Measurements from ENCODE around the gene ZNF460. TPM values are rescaled to one million over a fixed set of nuclear protein-coding genes. Genes with fewer than 3 reads are reported as not detected.

ZNF460 gene
- total RNA-seq, 1 donor from 2014 or later = 85.1 TPM

DNA sequence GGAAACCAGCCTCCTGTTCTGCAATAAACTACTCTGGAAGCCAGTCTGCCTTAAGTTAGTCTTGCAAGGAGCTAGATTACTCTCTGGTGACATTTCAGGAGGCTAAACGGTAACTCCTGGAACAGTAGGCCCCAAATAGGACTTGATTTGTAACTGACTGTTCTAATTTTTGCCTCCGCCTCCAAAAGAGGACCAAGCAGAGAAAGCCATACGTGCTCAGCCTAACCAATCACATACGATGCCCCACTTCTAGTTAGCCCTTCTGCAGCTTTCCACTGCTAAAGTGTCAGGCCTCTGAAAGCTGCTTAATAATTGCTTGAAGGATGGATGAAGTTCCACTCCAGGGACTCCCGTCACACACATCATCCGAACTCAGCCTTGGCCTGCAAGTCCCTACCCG is 39.1 kb upstream of the ZNF460 start:
- Mint-ChIP-seq H3K4me1 (ENCODE audit: unreplicated experiment) (peaks cover 27% of the 10 kb centered on the region), H3K9me3 (ENCODE audit: unreplicated experiment) (no peaks in the 10 kb centered on the region), H3K27me3 (ENCODE audit: unreplicated experiment) (no peaks in the 10 kb centered on the region)

DNA sequence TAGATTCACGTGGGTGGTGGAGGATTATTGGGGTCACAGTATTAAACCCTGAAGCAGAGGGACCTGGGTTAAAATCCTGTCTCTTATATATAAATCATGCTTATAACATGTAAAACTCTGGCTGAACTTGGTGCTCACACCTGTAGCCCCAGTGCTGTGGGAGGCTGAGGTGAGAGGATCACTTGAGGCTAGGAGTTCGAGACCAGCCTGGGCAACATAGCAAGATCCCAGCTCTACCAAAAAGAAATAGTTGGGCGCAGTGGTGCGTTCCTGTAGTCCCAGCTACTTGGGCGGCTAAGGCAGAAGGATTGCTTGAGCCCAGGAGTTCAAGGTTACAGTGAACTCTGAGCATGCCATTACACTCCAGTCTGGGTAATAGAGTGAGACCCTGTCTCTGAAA is 37.5 kb upstream of the ZNF460 start:
- no peaks in the 10 kb centered on the region for H3K9me3 Mint-ChIP-seq (ENCODE audit: unreplicated experiment)
- peaks cover 27% of the 10 kb centered on the region for H3K4me1 Mint-ChIP-seq (ENCODE audit: unreplicated experiment)
- no peak overlapping the region for H3K4me3 Mint-ChIP-seq (ENCODE audit: unreplicated experiment)
- DNase-seq (ENCODE audit: extremely low spot score, unreplicated experiment) = peak; percentile 30
- peaks cover 23% of the 10 kb centered on the region for H3K36me3 Mint-ChIP-seq (ENCODE audit: unreplicated experiment)
- TF ChIP-seq, protein P1, sequence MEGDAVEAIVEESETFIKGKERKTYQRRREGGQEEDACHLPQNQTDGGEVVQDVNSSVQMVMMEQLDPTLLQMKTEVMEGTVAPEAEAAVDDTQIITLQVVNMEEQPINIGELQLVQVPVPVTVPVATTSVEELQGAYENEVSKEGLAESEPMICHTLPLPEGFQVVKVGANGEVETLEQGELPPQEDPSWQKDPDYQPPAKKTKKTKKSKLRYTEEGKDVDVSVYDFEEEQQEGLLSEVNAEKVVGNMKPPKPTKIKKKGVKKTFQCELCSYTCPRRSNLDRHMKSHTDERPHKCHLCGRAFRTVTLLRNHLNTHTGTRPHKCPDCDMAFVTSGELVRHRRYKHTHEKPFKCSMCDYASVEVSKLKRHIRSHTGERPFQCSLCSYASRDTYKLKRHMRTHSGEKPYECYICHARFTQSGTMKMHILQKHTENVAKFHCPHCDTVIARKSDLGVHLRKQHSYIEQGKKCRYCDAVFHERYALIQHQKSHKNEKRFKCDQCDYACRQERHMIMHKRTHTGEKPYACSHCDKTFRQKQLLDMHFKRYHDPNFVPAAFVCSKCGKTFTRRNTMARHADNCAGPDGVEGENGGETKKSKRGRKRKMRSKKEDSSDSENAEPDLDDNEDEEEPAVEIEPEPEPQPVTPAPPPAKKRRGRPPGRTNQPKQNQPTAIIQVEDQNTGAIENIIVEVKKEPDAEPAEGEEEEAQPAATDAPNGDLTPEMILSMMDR (IDR thresholded peaks at IDR 0.05) = no peak
- H3K27ac Mint-ChIP-seq (ENCODE audit: unreplicated experiment) = no peak overlapping the region
- no peaks in the 10 kb centered on the region for H3K27me3 Mint-ChIP-seq (ENCODE audit: unreplicated experiment)

More for the DNA sequence above, 39.1 kb upstream of the ZNF460 start:
- peak overlapping the region; percentile 92 for H3K4me3 Mint-ChIP-seq (ENCODE audit: unreplicated experiment)
- peak; percentile 44 for DNase-seq (ENCODE audit: extremely low spot score, unreplicated experiment)
- TF ChIP-seq, protein P1 (IDR thresholded peaks at IDR 0.05) = no peak
- H3K36me3 Mint-ChIP-seq (ENCODE audit: unreplicated experiment) = peaks cover 16% of the 10 kb centered on the region
- H3K27ac Mint-ChIP-seq (ENCODE audit: unreplicated experiment) = peak overlapping the region; percentile 96

DNA sequence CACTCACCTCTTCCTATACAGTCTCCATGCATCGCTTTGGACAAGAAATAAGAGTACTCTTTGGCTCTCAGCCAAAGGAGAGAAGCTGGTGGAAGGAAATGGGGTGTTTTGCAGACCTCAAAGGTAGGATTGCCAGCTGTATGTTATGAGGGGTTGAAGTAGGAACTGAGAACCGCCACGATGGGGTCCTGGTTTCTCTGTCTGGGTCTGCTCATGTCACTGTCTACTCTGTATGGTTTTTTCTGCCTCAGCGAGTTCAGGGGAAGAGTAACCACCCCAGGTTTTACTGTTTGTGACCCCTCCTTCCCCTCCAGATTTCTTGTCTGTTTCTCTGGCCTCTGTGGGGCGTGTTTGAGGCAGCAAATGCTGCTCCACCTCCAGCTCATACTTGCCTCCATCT is 35.8 kb upstream of the ZNF460 start:
- H3K27ac Mint-ChIP-seq (ENCODE audit: unreplicated experiment) = no peak overlapping the region
- no peak overlapping the region for H3K4me3 Mint-ChIP-seq (ENCODE audit: unreplicated experiment)
- H3K4me1 Mint-ChIP-seq (ENCODE audit: unreplicated experiment) = peaks cover 27% of the 10 kb centered on the region
- DNase-seq (ENCODE audit: extremely low spot score, unreplicated experiment) = no peak
- TF ChIP-seq, protein P1 (IDR thresholded peaks at IDR 0.05) = no peak
- no peaks in the 10 kb centered on the region for H3K27me3 Mint-ChIP-seq (ENCODE audit: unreplicated experiment)
- H3K36me3 Mint-ChIP-seq (ENCODE audit: unreplicated experiment) = peaks cover 29% of the 10 kb centered on the region
- H3K9me3 Mint-ChIP-seq (ENCODE audit: unreplicated experiment) = no peaks in the 10 kb centered on the region

DNA sequence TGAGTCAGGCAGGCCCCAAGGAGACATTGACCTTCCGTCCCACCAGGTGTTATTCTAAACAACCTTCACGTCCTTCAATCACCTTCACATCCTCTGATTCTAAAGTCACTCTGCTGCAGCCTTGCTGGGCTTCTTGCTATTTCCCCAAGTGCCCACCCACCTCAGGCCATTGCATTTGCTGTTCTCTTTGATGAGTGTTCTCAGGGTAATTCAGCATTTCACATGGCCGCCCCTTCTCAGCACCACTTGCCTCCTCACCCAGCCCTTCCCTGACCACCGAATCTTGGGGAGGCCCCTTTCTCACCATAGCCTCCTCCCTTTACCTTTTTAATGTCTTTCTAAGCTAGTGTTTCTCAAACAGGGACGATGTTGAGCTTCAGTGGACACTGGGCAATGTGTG is 35.2 kb upstream of the ZNF460 start:
- DNase-seq (ENCODE audit: extremely low spot score, unreplicated experiment) = no peak
- Mint-ChIP-seq H3K4me1 (ENCODE audit: unreplicated experiment) (peaks cover 23% of the 10 kb centered on the region), H3K36me3 (ENCODE audit: unreplicated experiment) (peaks cover 31% of the 10 kb centered on the region), H3K27me3 (ENCODE audit: unreplicated experiment) (no peaks in the 10 kb centered on the region), H3K4me3 (ENCODE audit: unreplicated experiment) (no peak overlapping the region), H3K9me3 (ENCODE audit: unreplicated experiment) (no peaks in the 10 kb centered on the region), H3K27ac (ENCODE audit: unreplicated experiment) (no peak overlapping the region)
- TF ChIP-seq, protein P1 (IDR thresholded peaks at IDR 0.05) = no peak

DNA sequence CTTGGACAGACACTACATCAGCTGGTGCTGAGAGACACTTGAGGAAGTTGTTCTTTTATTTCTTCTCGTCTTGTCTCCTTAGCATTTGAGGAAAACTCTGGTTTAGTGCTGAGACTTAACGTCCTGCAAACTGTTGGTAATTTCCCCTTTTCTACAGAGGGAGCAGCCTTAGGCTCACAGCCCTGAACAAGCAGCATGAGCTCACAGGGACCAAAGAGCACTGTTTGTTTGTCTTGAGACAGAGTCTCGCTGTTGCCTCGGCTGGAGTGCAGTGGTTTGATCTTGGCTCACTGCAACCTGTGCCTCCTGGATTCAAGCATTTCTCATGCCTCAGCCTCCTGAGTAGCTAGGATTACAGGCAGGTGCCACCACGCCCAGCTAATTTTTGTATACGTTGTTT is 34.3 kb upstream of the ZNF460 start:
- Mint-ChIP-seq H3K27me3 (ENCODE audit: unreplicated experiment) (no peaks in the 10 kb centered on the region), H3K36me3 (ENCODE audit: unreplicated experiment) (peaks cover 39% of the 10 kb centered on the region), H3K27ac (ENCODE audit: unreplicated experiment) (no peak overlapping the region), H3K4me1 (ENCODE audit: unreplicated experiment) (peaks cover 18% of the 10 kb centered on the region), H3K4me3 (ENCODE audit: unreplicated experiment) (no peak overlapping the region), H3K9me3 (ENCODE audit: unreplicated experiment) (no peaks in the 10 kb centered on the region)
- TF ChIP-seq, protein P1 (IDR thresholded peaks at IDR 0.05) = no peak
- DNase-seq (ENCODE audit: extremely low spot score, unreplicated experiment) = peak; percentile 64
